OCI-LY7 (cell line): ENCODE data around the gene OR6J1. TPM values are rescaled to one million over a fixed set of nuclear protein-coding genes. Genes with fewer than 3 reads are reported as not detected.
"Not testable (repeated sequence)": the region's sequence is repeated elsewhere in the genome, so short reads cannot be mapped to it uniquely, and the experiment has no call there.

Experiments used
- BruUV-seq: library from RNA; stranded (reverse); fragments of 400-500 nt; replicated peaks from 2 replicates; lab custom pipeline; 2021; lab: Mats Ljungman, UMichigan
- CTCF ChIA-PET: fragments of 300-600 bp; sonication (Branson Sonifier 250); formaldehyde crosslinking; loops from one replicate; lab custom pipeline; 2022; ENCODE audit warnings: antibody characterized with exemption; ENCODE audit not compliant: unreplicated experiment; lab: Charles Lee
- POLR2A ChIA-PET: fragments of 300-600 bp; sonication (Branson Sonifier 250); formaldehyde crosslinking; loops from one replicate; lab custom pipeline; 2022; ENCODE audit warnings: antibody characterized with exemption; lab: Charles Lee
- DNase-seq: peaks from one replicate; pipeline ENCODE4 v3.0.0-alpha.2; 2015; ENCODE audit warnings: low spot score
- H2AFZ ChIP-seq: fragments of 200-600 bp; sonication (generic), shearing (Covaris generic); 2 replicates; pipeline ENCODE4 v1.6.1; 2014; ENCODE audit warnings: mild to moderate bottlenecking, antibody characterized with exemption, low read length, moderate library complexity
- H3K27ac ChIP-seq: fragments of 200-600 bp; sonication (generic); 2 replicates; pipeline ENCODE4 v1.5.1; 2014; ENCODE audit warnings: mixed run types, low read depth, mild to moderate bottlenecking, moderate library complexity, low read length, inconsistent platforms; ENCODE audit not compliant: poor library complexity, severe bottlenecking
- H3K36me3 ChIP-seq: fragments of 200-600 bp; sonication (generic); 2 replicates; pipeline ENCODE4 v1.6.1; 2014; ENCODE audit warnings: mild to moderate bottlenecking, antibody characterized with exemption, low read length, moderate library complexity, mixed read lengths; ENCODE audit not compliant: insufficient read depth
- H3K4me1 ChIP-seq: fragments of 200-600 bp; sonication (generic); 2 replicates; pipeline ENCODE4 v1.5.1; 2014; ENCODE audit warnings: mild to moderate bottlenecking, low read length; ENCODE audit not compliant: insufficient read depth, poor library complexity, severe bottlenecking
- H3K4me2 ChIP-seq: fragments of 200-600 bp; sonication (generic); 2 replicates; pipeline ENCODE4 v1.6.1; 2014; ENCODE audit warnings: mild to moderate bottlenecking, low read length
- H3K4me3 ChIP-seq: fragments of 200-600 bp; sonication (generic); 2 replicates; pipeline ENCODE4 v1.5.1; 2014; ENCODE audit warnings: mild to moderate bottlenecking, low read depth, low read length; ENCODE audit not compliant: poor library complexity, severe bottlenecking
- H3K79me2 ChIP-seq: fragments of 200-600 bp; sonication (generic); 2 replicates; pipeline ENCODE4 v1.6.1; 2016; ENCODE audit warnings: low read depth, mild to moderate bottlenecking, low read length, moderate library complexity, mixed read lengths; ENCODE audit not compliant: insufficient read depth
- H3K9me2 ChIP-seq: fragments of 200-600 bp; sonication (generic); 2 replicates; pipeline ENCODE4 v1.6.1; 2016; ENCODE audit warnings: mild to moderate bottlenecking, low read length, mixed read lengths; ENCODE audit not compliant: insufficient read depth
- H3K9me3 ChIP-seq: fragments of 200-600 bp; sonication (generic); 2 replicates; pipeline ENCODE4 v1.6.1; 2014; ENCODE audit warnings: mild to moderate bottlenecking, mixed run types, low read length, mixed read lengths
- H4K20me1 ChIP-seq: fragments of 200-600 bp; sonication (generic); 2 replicates; pipeline ENCODE4 v1.6.1; 2014; ENCODE audit warnings: mild to moderate bottlenecking, antibody characterized with exemption, low read length, moderate library complexity, mixed read lengths; ENCODE audit not compliant: insufficient read depth
- EZH2phosphoT487 ChIP-seq: fragments of 200-600 bp; sonication (generic); IDR thresholded peaks from 2 replicates; pipeline ENCODE4 v1.6.1; 2018; ENCODE audit warnings: low read depth, borderline replicate concordance, mild to moderate bottlenecking, mixed run types, antibody characterized with exemption, low read length, moderate library complexity, mixed read lengths
- intact Hi-C: fragments of 100-400 bp; cut with micrococcal nuclease; formaldehyde crosslinking; loops from one replicate; pipeline ENCODE4 v1.10.0; 2022; ENCODE audit not compliant: unreplicated experiment
- total RNA-seq, 2 experiments: library from RNA; depleted of rRNA in 1 of 2; stranded (reverse); fragments of >200 nt in 1 of 2; shearing (Covaris generic) in 1 of 2; gene quantifications; 2 replicates each; pipeline ENCODE4 v1.2.3, GENCODE V29; 2014 to 2022
- TF ChIP-seq, protein P1 (sequence below): fragments of 200-600 bp; sonication (generic); conservative IDR thresholded peaks from 2 replicates; pipeline ENCODE4 v1.5.1; 2014; ENCODE audit warnings: mild to moderate bottlenecking, antibody characterized with exemption, low read length, moderate library complexity, mixed read lengths

OR6J1 gene
- total RNA-seq, 2 experiments from 2014 or later = not detected

DNA sequence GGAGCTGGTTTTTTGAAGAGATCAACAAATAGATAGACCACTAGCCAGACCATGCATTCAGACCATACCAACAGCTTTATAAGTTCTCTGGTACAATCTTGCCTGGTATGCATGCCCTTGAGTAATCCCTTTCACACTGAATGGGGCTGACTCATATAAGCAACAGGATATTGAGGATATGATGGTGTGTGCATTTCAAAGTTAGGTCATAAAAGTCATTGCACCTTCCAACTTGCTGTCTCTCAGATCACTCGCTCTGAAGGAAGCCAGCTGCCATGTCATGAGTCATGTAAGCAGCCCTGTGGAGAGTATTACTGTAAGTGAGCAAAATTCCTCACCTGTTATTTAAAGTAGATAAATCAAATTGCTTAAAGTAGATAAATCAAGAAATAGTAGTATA lies 45.0 kb upstream of the OR6J1 start:
- Histone ChIP-seq H3K4me1 (no peaks in the 10 kb centered on the region), H4K20me1 (no peaks in the 10 kb centered on the region), H2AFZ (no peak overlapping the region), H3K79me2 (no peaks in the 10 kb centered on the region), H3K4me2 (no peak overlapping the region), H3K36me3 (no peaks in the 10 kb centered on the region), H3K9me3 (peaks cover 17% of the 10 kb centered on the region), H3K9me2 (no peaks in the 10 kb centered on the region), H3K27ac (no peak overlapping the region), H3K4me3 (no peak overlapping the region)
- TF ChIP-seq EZH2phosphoT487 = no peak
- TF ChIP-seq, protein P1, sequence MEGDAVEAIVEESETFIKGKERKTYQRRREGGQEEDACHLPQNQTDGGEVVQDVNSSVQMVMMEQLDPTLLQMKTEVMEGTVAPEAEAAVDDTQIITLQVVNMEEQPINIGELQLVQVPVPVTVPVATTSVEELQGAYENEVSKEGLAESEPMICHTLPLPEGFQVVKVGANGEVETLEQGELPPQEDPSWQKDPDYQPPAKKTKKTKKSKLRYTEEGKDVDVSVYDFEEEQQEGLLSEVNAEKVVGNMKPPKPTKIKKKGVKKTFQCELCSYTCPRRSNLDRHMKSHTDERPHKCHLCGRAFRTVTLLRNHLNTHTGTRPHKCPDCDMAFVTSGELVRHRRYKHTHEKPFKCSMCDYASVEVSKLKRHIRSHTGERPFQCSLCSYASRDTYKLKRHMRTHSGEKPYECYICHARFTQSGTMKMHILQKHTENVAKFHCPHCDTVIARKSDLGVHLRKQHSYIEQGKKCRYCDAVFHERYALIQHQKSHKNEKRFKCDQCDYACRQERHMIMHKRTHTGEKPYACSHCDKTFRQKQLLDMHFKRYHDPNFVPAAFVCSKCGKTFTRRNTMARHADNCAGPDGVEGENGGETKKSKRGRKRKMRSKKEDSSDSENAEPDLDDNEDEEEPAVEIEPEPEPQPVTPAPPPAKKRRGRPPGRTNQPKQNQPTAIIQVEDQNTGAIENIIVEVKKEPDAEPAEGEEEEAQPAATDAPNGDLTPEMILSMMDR = no peak
- CTCF ChIA-PET = no interaction called here
- POLR2A ChIA-PET = interaction anchor here (0.6 kb wide), 1 partner anchor 24 kb away, joined by 5 read pairs; no protein-coding TSS in a partner anchor
- no TSS peak for BruUV-seq
- intact Hi-C loops = no loop called here
- DNase-seq = no peak

DNA sequence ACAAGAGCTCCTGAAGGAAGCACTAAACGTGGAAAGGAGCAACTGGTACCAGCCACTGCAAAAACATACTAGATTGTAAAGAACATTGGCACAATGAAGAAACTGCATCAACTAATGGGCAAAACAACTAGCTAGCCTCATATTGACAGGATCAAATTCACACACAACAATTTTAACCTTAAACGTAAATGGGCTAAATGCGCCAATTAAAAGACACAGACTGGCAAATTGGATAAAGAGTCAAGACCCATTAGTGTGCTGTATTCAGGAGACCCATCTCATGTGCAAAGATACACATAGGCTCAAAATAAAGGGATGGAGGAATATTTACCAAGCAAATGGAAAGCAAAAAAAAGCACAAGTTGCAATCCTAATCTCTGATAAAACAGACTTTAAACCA lies 43.8 kb upstream of the OR6J1 start:
- H2AFZ ChIP-seq, H4K20me1 ChIP-seq, DNase-seq, H3K4me2 ChIP-seq, H3K79me2 ChIP-seq, BruUV-seq, H3K9me2 ChIP-seq, H3K27ac ChIP-seq, H3K4me1 ChIP-seq, CTCF ChIA-PET, H3K36me3 ChIP-seq, H3K4me3 ChIP-seq, intact Hi-C loops: not testable (repeated sequence)
- POLR2A ChIA-PET = interaction anchor here (0.6 kb wide), 2 partner anchors 80 to 651 kb away, joined by 3 read pairs; no protein-coding TSS in a partner anchor
- peaks cover 13% of the 10 kb centered on the region for H3K9me3 ChIP-seq

DNA sequence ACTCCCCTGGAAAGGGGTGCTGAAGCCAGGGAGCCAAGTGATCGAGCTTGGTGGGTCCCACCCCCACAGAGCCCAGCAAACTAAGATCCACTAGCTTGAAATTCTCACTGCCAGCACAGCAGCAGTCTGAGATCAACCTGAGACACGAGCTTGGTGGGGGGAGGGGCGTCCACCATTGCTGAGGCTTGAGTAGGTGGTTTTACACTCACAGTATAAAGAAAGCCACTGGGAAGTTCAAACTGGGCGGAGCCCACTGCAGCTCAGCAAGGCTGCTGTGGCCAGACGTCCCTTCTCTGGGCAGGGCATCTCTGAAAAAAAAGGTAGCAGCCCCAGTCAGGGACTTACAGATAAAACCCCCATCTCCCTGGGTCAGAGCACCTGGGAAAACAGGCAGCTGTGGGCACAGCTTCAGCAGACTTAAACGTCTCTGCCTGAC lies 42.0 kb upstream of the OR6J1 start:
- H3K4me2 ChIP-seq, H4K20me1 ChIP-seq, BruUV-seq, H3K79me2 ChIP-seq, H3K9me2 ChIP-seq, H3K4me3 ChIP-seq, H3K4me1 ChIP-seq, DNase-seq, POLR2A ChIA-PET, H3K36me3 ChIP-seq, intact Hi-C loops, H3K27ac ChIP-seq, CTCF ChIA-PET, H2AFZ ChIP-seq, H3K9me3 ChIP-seq: not testable (repeated sequence)

DNA sequence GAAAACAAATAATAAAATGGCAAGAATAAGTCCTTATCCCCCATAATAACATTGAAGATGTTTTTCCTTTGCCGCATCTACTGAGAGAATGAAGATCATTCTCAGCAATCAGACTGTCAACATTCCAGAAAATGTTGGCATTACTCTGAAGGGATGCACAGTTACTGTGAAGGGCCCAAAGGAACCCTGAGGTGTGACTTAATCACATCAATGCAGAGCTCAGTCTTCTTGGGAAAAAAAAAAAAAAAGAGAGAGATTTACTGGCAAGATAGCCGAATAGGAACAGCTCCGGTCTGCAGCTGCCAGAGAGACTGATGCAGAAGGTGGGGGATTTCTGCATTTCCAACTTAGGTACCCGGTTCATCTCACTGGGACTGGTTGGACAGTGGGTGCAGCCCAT lies 41.3 kb upstream of the OR6J1 start:
- no peak for DNase-seq
- no peaks in the 10 kb centered on the region for H3K36me3 ChIP-seq
- TF ChIP-seq EZH2phosphoT487 = no peak
- TF ChIP-seq, protein P1 = no peak
- H4K20me1 ChIP-seq = no peaks in the 10 kb centered on the region
- H3K9me3 ChIP-seq = no peaks in the 10 kb centered on the region
- H3K9me2 ChIP-seq = no peaks in the 10 kb centered on the region
- H3K79me2 ChIP-seq = no peaks in the 10 kb centered on the region
- H3K4me3 ChIP-seq = no peak overlapping the region
- BruUV-seq = no TSS peak
- CTCF ChIA-PET = no interaction called here
- H3K4me1 ChIP-seq = no peaks in the 10 kb centered on the region
- no peak overlapping the region for H2AFZ ChIP-seq
- POLR2A ChIA-PET = interaction anchor here (0.6 kb wide), 1 partner anchor 1911 kb away, joined by 5 read pairs; no protein-coding TSS in a partner anchor
- no peak overlapping the region for H3K27ac ChIP-seq
- H3K4me2 ChIP-seq = no peak overlapping the region
- intact Hi-C loops = no loop called here

DNA sequence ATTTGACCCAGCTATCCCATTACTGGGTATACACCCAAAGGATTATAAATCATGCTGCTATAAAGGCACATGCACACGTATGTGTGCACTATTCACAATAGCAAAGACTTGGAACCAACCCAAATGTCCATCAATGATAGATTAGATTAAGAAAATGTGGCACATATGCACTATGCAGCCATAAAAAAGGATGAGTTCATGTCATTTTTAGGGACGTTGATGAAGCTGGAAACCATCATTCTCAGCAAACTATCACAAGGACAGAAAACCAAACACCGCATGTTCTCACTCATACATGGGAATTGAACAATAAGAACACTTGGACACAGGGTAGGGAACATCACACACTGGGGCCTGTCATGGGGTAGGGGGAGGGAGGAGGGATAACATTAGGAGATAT lies 39.3 kb upstream of the OR6J1 start:
- H3K4me3 ChIP-seq, CTCF ChIA-PET, intact Hi-C loops, H3K79me2 ChIP-seq, H4K20me1 ChIP-seq, H3K4me2 ChIP-seq, BruUV-seq, H3K27ac ChIP-seq, DNase-seq, H3K9me3 ChIP-seq, H3K36me3 ChIP-seq, H2AFZ ChIP-seq, H3K4me1 ChIP-seq, H3K9me2 ChIP-seq: not testable (repeated sequence)
- POLR2A ChIA-PET = interaction anchor here (1.3 kb wide), 1 partner anchor 19 kb away, joined by 3 read pairs; no protein-coding TSS in a partner anchor
